Activated B cell treated with CpG ODN at 0.5 μM for 24 hours (primary cell): ENCODE data around the gene KLHL7. TPM values are rescaled to one million over a fixed set of nuclear protein-coding genes. Genes with fewer than 3 reads are reported as not detected.

Source experiments
- ATAC-seq: fragments of 200-7000 bp; cut with Tn5 transposase; one replicate; pipeline ENCODE4 v1.10.0; 2021; ENCODE audit warnings: low read depth, mild to moderate bottlenecking, moderate library complexity
- CTCF ChIA-PET: fragments of 350-600 bp; sonication (Branson Sonifier 250); formaldehyde crosslinking; loops from one replicate; lab custom pipeline; 2021; ENCODE audit warnings: antibody characterized with exemption; lab: Charles Lee
- POLR2A ChIA-PET: fragments of 350-600 bp; sonication (Branson Sonifier 250); formaldehyde crosslinking; loops from one replicate; lab custom pipeline; 2021; ENCODE audit warnings: antibody characterized with exemption; lab: Charles Lee
- DNase-seq: peaks from one replicate; pipeline ENCODE4 v3.0.0; 2022
- H3K27ac Mint-ChIP-seq: one replicate; pipeline ENCODE4 v1.8.0; 2020; ENCODE audit warnings: mixed read lengths
- H3K27me3 Mint-ChIP-seq: one replicate; pipeline ENCODE4 v1.8.0; 2021; ENCODE audit warnings: mixed read lengths
- H3K36me3 Mint-ChIP-seq: one replicate; pipeline ENCODE4 v1.8.0; 2021; ENCODE audit warnings: low read depth, mixed read lengths
- H3K4me1 Mint-ChIP-seq: one replicate; pipeline ENCODE4 v1.8.0; 2021; ENCODE audit warnings: mixed read lengths
- H3K4me3 Mint-ChIP-seq: one replicate; pipeline ENCODE4 v1.8.0; 2020; ENCODE audit warnings: mild to moderate bottlenecking, mixed read lengths
- H3K9me3 Mint-ChIP-seq: one replicate; pipeline ENCODE4 v1.8.0; 2020; ENCODE audit warnings: mixed read lengths
- intact Hi-C: fragments of 100-400 bp; cut with micrococcal nuclease; formaldehyde crosslinking; loops from one replicate; pipeline ENCODE4 v1.15.1; 2024
- total RNA-seq: library from RNA; stranded (reverse); gene quantifications from 2 replicates; pipeline ENCODE4 v1.2.3, GENCODE V29; 2022
- TF ChIP-seq, protein P1 (sequence below): fragments of 200-600 bp; IDR thresholded peaks from one replicate; pipeline ENCODE4 v1.8.0; 2022; ENCODE audit warnings: antibody characterized with exemption, mild to moderate bottlenecking

Gene KLHL7, protein sequence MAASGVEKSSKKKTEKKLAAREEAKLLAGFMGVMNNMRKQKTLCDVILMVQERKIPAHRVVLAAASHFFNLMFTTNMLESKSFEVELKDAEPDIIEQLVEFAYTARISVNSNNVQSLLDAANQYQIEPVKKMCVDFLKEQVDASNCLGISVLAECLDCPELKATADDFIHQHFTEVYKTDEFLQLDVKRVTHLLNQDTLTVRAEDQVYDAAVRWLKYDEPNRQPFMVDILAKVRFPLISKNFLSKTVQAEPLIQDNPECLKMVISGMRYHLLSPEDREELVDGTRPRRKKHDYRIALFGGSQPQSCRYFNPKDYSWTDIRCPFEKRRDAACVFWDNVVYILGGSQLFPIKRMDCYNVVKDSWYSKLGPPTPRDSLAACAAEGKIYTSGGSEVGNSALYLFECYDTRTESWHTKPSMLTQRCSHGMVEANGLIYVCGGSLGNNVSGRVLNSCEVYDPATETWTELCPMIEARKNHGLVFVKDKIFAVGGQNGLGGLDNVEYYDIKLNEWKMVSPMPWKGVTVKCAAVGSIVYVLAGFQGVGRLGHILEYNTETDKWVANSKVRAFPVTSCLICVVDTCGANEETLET
- total RNA-seq, result 12.2 and 13.4 TPM in 2 replicates

DNA sequence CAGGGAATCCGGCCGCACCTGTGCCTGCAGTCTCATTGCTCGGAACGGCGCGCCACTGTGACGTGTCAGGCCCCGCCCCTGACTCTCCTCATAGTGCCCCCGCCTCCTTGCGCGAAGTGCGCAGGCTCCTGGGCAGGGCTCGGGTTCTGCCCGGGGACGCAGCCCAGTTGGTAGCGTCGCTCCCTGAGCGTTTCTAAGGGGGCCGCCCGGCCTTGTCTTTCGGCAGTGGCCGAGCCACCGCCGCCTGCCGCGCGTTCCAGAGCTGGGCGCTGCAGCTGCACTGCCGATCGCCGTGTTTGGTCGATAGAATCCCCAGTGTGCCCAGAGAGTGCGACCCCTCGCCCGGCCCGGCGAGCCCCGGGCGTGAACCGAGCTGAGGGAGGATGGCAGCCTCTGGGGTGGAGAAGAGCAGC is at the start of gene KLHL7:
Gene KLHL7 (plus strand): TSS at position 142 of the 413 bp plus-strand sequence. CDS start 242 bp downstream, at position 384.
- peaks cover 5% of the 10 kb centered on the region for H3K36me3 Mint-ChIP-seq
- peak within 1 kb of the TSS; percentile 97 for H3K27ac Mint-ChIP-seq
- ChIA-PET CTCF (interaction anchor here (0.9 kb wide), 2 partner anchors 22 to 92 kb away, joined by 3 to 4 read pairs; no protein-coding TSS in a partner anchor), POLR2A (interaction anchor here (0.5 to 3.2 kb wide), 7 partner anchors 8 to 220 kb away, joined by 3 to 58 read pairs (median 5); partner anchors contain the start of genes MALSU1 and NUP42)
- H3K27me3 Mint-ChIP-seq, result no peaks in the 10 kb centered on the region
- ATAC-seq (peak; percentile 95), DNase-seq (peak; percentile 98)
- peaks cover 32% of the 10 kb centered on the region for H3K4me1 Mint-ChIP-seq
- peak within 1 kb of the TSS; percentile 94 for H3K4me3 Mint-ChIP-seq
- TF ChIP-seq, protein P1, sequence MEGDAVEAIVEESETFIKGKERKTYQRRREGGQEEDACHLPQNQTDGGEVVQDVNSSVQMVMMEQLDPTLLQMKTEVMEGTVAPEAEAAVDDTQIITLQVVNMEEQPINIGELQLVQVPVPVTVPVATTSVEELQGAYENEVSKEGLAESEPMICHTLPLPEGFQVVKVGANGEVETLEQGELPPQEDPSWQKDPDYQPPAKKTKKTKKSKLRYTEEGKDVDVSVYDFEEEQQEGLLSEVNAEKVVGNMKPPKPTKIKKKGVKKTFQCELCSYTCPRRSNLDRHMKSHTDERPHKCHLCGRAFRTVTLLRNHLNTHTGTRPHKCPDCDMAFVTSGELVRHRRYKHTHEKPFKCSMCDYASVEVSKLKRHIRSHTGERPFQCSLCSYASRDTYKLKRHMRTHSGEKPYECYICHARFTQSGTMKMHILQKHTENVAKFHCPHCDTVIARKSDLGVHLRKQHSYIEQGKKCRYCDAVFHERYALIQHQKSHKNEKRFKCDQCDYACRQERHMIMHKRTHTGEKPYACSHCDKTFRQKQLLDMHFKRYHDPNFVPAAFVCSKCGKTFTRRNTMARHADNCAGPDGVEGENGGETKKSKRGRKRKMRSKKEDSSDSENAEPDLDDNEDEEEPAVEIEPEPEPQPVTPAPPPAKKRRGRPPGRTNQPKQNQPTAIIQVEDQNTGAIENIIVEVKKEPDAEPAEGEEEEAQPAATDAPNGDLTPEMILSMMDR, result no peak
- intact Hi-C loops, result loop anchor here (1.0 to 10.0 kb wide), 10 partner anchors 76 to 1678 kb away; partner anchors contain the start of genes CCDC126, CDCA7L, HYCC1 and IGF2BP3
- H3K9me3 Mint-ChIP-seq, result no peaks in the 10 kb centered on the region

DNA sequence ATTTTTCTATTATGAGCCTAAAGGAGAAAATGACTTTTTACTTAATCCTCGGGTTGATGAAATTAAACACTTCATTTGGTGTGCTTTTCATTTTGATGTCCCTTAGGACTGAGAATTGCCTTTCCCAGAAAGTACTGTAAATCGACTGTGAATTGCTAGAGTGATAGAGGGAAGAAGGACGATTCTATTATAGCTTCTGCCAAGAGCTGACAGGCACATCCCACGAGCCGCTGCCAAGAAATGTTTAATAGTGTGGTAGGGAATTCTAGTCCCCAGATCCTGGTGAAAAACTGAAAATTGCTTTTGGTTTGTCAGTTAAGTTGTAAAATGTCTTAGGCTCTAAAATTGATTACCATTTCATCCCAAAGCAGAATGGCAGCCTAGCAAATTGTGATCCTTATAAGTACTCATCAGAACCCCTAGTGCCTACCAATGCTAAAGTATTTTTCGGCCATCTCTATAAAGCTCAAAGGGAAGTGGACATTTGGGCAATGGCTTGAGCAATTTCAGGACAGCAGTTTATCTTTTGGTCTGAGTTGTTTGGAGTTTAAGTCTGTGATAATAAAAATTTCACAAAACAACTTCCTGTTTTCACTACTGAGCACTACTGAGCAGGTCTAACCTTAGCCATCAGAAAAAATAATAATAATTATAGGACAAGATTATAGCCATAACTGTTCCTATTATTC is 47.0 kb upstream of the KLHL7 start:
- no peak for DNase-seq
- CTCF ChIA-PET, result interaction anchor here (1.0 to 1.1 kb wide), 2 partner anchors 237 to 331 kb away, joined by 3 read pairs; partner anchors contain the start of gene IL6
- no peaks in the 10 kb centered on the region for H3K36me3 Mint-ChIP-seq
- H3K4me3 Mint-ChIP-seq, result no peak overlapping the region
- ATAC-seq, result no peak
- H3K9me3 Mint-ChIP-seq, result no peaks in the 10 kb centered on the region
- TF ChIP-seq, protein P1, result no peak
- no peaks in the 10 kb centered on the region for H3K4me1 Mint-ChIP-seq
- POLR2A ChIA-PET, result no interaction called here
- intact Hi-C loops, result loop anchor here (5.0 kb wide), 2 partner anchors 81 to 116 kb away; no protein-coding TSS in a partner anchor
- H3K27me3 Mint-ChIP-seq, result no peaks in the 10 kb centered on the region
- no peak overlapping the region for H3K27ac Mint-ChIP-seq

DNA sequence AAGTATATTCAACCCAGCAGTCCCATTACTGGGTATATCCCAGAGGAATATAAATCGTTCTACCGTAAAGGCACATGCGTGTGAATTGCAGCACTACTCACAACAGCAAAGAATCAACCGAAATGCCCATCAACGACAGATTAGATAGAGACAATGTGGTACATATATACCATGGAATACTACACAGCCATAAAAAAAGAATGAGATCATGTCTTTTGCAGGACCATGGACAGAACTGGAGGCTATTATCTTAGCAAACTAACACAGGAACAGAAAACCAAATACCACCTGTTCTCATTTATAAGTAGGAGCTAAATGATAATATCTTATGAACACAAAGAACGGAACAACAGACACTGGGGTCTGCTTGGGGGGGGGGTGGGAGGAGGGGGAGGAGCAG is 44.3 kb upstream of the KLHL7 start:
- ATAC-seq (no peak), DNase-seq (no peak)
- peaks cover 2% of the 10 kb centered on the region for H3K27me3 Mint-ChIP-seq
- ChIA-PET POLR2A (no interaction called here), CTCF (no interaction called here)
- no peaks in the 10 kb centered on the region for H3K4me1 Mint-ChIP-seq
- TF ChIP-seq, protein P1, result no peak
- H3K27ac Mint-ChIP-seq, result no peak overlapping the region
- intact Hi-C loops, result no loop called here
- no peak overlapping the region for H3K4me3 Mint-ChIP-seq
- no peaks in the 10 kb centered on the region for H3K36me3 Mint-ChIP-seq
- no peaks in the 10 kb centered on the region for H3K9me3 Mint-ChIP-seq

DNA sequence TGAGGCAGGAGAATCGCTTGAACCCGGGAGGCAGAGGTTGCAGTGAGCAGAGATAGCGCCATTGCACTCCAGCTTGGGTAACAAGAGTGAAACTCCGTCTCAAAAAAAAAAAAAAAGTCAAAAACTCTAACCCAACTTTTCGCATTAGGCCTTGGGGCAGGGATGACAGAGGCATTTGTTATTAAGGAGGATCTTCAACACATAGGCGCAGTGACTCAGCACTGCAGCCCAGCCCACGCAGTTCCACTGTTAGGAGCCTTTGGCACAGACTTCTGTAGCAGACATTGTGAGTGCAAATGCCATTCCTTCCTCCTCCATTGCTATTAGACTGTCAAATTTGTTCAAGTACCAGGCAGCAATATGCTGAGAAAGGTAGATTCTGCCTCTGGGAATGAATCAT is 43.1 kb upstream of the KLHL7 start:
- Mint-ChIP-seq H3K4me1 (no peaks in the 10 kb centered on the region), H3K27me3 (peaks cover 2% of the 10 kb centered on the region), H3K9me3 (no peaks in the 10 kb centered on the region), H3K4me3 (no peak overlapping the region), H3K36me3 (no peaks in the 10 kb centered on the region), H3K27ac (no peak overlapping the region)
- ChIA-PET POLR2A (interaction anchor here (0.6 kb wide), 1 partner anchor 9 kb away, joined by 3 read pairs; no protein-coding TSS in a partner anchor), CTCF (no interaction called here)
- intact Hi-C loops, result no loop called here
- DNase-seq (no peak), ATAC-seq (no peak)
- TF ChIP-seq, protein P1, result no peak
